ENCODE measurements around the gene MAP7. TPM values are rescaled to one million over a fixed set of nuclear protein-coding genes. Genes with fewer than 3 reads are reported as not detected.

MAP7 gene
- total and polyA plus RNA-seq, 2 experiments from 2014 or later = 4.1 to 13.8 TPM

GRCh38 chr6:136521911-136522310, 28.3 kb downstream of the MAP7 start:
- Histone ChIP-seq H3K9me3 (ENCODE audit: low read depth) (no peaks in the 10 kb centered on the region), H3K27me3 (no peaks in the 10 kb centered on the region), H3K4me1 (ENCODE audit: low read depth) (no peaks in the 10 kb centered on the region), H3K4me3 (no peak overlapping the region), H3K27ac (no peak overlapping the region), H3K36me3 (no peaks in the 10 kb centered on the region)
- TF ChIP-seq CTCF (IDR thresholded peaks at IDR 0.05; ENCODE audit: low read depth, low read length) = no peak
- no peak for DNase-seq (ENCODE audit: low read depth in 1 of 2, low spot score in 1 of 2)

- Histone ChIP-seq H3K27me3 (no peaks in the 10 kb centered on the region), H3K4me3 (no peak overlapping the region), H3K9me3 (ENCODE audit: low read depth) (no peaks in the 10 kb centered on the region), H3K4me1 (ENCODE audit: low read depth) (no peaks in the 10 kb centered on the region), H3K27ac (no peak overlapping the region), H3K36me3 (no peaks in the 10 kb centered on the region)
- TF ChIP-seq CTCF (IDR thresholded peaks at IDR 0.05; ENCODE audit: low read depth, low read length) = no peak
- no peak for DNase-seq (ENCODE audit: low read depth in 1 of 2, low spot score in 1 of 2)
Observed at GRCh38 chr6:136521427-136521826, 28.8 kb downstream of the MAP7 start.

GRCh38 chr6:136520517-136520916, 29.7 kb downstream of the MAP7 start:
- Histone ChIP-seq H3K27me3 (no peaks in the 10 kb centered on the region), H3K27ac (no peak overlapping the region), H3K4me3 (no peak overlapping the region), H3K4me1 (ENCODE audit: low read depth) (no peaks in the 10 kb centered on the region), H3K36me3 (no peaks in the 10 kb centered on the region), H3K9me3 (ENCODE audit: low read depth) (no peaks in the 10 kb centered on the region)
- no peak for DNase-seq (ENCODE audit: low read depth in 1 of 2, low spot score in 1 of 2)
- TF ChIP-seq CTCF (IDR thresholded peaks at IDR 0.05; ENCODE audit: low read depth, low read length) = no peak

- TF ChIP-seq CTCF (IDR thresholded peaks at IDR 0.05; ENCODE audit: low read depth, low read length) = no peak
- DNase-seq (ENCODE audit: low read depth in 1 of 2, low spot score in 1 of 2) = no peak
- Histone ChIP-seq H3K9me3 (ENCODE audit: low read depth) (no peaks in the 10 kb centered on the region), H3K27ac (no peak overlapping the region), H3K36me3 (no peaks in the 10 kb centered on the region), H3K4me1 (ENCODE audit: low read depth) (no peaks in the 10 kb centered on the region), H3K27me3 (no peaks in the 10 kb centered on the region), H3K4me3 (no peak overlapping the region)
Observed at GRCh38 chr6:136517582-136517981, 32.6 kb downstream of the MAP7 start.

- no peak overlapping the region for H3K27ac ChIP-seq
- H3K4me3 ChIP-seq = no peak overlapping the region
- no peak for TF ChIP-seq CTCF (IDR thresholded peaks at IDR 0.05; ENCODE audit: low read depth, low read length)
- H3K36me3 ChIP-seq = no peaks in the 10 kb centered on the region
- no peaks in the 10 kb centered on the region for H3K4me1 ChIP-seq (ENCODE audit: low read depth)
- no peaks in the 10 kb centered on the region for H3K27me3 ChIP-seq
- no peak for DNase-seq (ENCODE audit: low read depth in 1 of 2, low spot score in 1 of 2)
- no peaks in the 10 kb centered on the region for H3K9me3 ChIP-seq (ENCODE audit: low read depth)
Observed at GRCh38 chr6:136517002-136517401, 33.2 kb downstream of the MAP7 start.

GRCh38 chr6:136514591-136514990, 35.6 kb downstream of the MAP7 start:
- Histone ChIP-seq H3K27ac (no peak overlapping the region), H3K9me3 (ENCODE audit: low read depth) (no peaks in the 10 kb centered on the region), H3K36me3 (no peaks in the 10 kb centered on the region), H3K4me3 (no peak overlapping the region), H3K4me1 (ENCODE audit: low read depth) (no peaks in the 10 kb centered on the region), H3K27me3 (no peaks in the 10 kb centered on the region)
- no peak for DNase-seq (ENCODE audit: low read depth in 1 of 2, low spot score in 1 of 2)
- no peak for TF ChIP-seq CTCF (IDR thresholded peaks at IDR 0.05; ENCODE audit: low read depth, low read length)
